A673 (cell line): Measurements from ENCODE around the gene U2SURP. TPM values are rescaled to one million over a fixed set of nuclear protein-coding genes. Genes with fewer than 3 reads are reported as not detected.

Experiments used
- BruUV-seq: library from RNA; stranded (reverse); fragments of 400-500 nt; replicated peaks from 2 replicates; lab custom pipeline; 2021; lab: Mats Ljungman, UMichigan
- CTCF ChIA-PET: fragments of 300-600 bp; sonication (Branson Sonifier 250); formaldehyde crosslinking; loops from one replicate; lab custom pipeline; 2022; ENCODE audit warnings: antibody characterized with exemption; lab: Charles Lee
- POLR2A ChIA-PET: fragments of 300-600 bp; sonication (Branson Sonifier 250); formaldehyde crosslinking; loops from one replicate; lab custom pipeline; 2022; ENCODE audit warnings: antibody characterized with exemption; ENCODE audit not compliant: low non-redundant PET; lab: Charles Lee
- DNase-seq: peaks from one replicate; pipeline ENCODE4 v3.0.0-alpha.2; 2015; ENCODE audit warnings: low spot score
- H3K27ac ChIP-seq: fragments of 200-600 bp; sonication (generic); 2 replicates; pipeline ENCODE4 v1.5.1; 2016; ENCODE audit warnings: mixed run types, low read depth, mild to moderate bottlenecking, mixed read lengths, antibody characterized with exemption, low read length; ENCODE audit not compliant: poor library complexity, severe bottlenecking
- H3K27me3 ChIP-seq: fragments of 200-600 bp; sonication (generic); replicated peaks from 2 replicates; pipeline ENCODE4 v1.6.1; 2017; ENCODE audit warnings: mixed run types, low read depth, mild to moderate bottlenecking, mixed read lengths, antibody characterized with exemption, low read length; ENCODE audit not compliant: insufficient read depth, poor library complexity
- H3K36me3 ChIP-seq: fragments of 200-600 bp; sonication (generic); 2 replicates; pipeline ENCODE4 v1.6.1; 2016; ENCODE audit warnings: mixed run types, mild to moderate bottlenecking, mixed read lengths, antibody characterized with exemption, low read length; ENCODE audit not compliant: insufficient read depth, poor library complexity, severe bottlenecking
- H3K4me1 ChIP-seq: fragments of 200-600 bp; sonication (generic); 2 replicates; pipeline ENCODE4 v1.6.1; 2017; ENCODE audit warnings: mixed run types, mild to moderate bottlenecking, mixed read lengths, antibody characterized with exemption, low read length; ENCODE audit not compliant: insufficient read depth, poor library complexity, severe bottlenecking
- H3K4me3 ChIP-seq: fragments of 200-600 bp; sonication (generic); 2 replicates; pipeline ENCODE4 v1.5.1; 2016; ENCODE audit warnings: low read depth, mixed run types, mild to moderate bottlenecking, mixed read lengths, low read length; ENCODE audit not compliant: poor library complexity, severe bottlenecking
- H3K9me3 ChIP-seq: fragments of 200-600 bp; sonication (generic); 2 replicates; pipeline ENCODE4 v1.6.1; 2016; ENCODE audit warnings: mixed run types, low read depth, mild to moderate bottlenecking, mixed read lengths, antibody characterized with exemption, low read length; ENCODE audit not compliant: poor library complexity, severe bottlenecking
- CTCF ChIP-seq: fragments of 300-800, 200-600 bp; sonication (generic); conservative IDR thresholded peaks from 2 replicates; pipeline ENCODE4 v1.5.1; 2017; ENCODE audit warnings: low read depth, mild to moderate bottlenecking, antibody characterized with exemption, low read length, moderate library complexity, mixed read lengths
- EZH2 ChIP-seq: fragments of 200-600 bp; sonication (generic); IDR thresholded peaks from 2 replicates; pipeline ENCODE4 v1.6.1; 2017; ENCODE audit warnings: borderline replicate concordance, low read depth, mild to moderate bottlenecking, mixed read lengths, antibody characterized with exemption, low read length; ENCODE audit not compliant: poor library complexity, severe bottlenecking
- intact Hi-C: fragments of 100-400 bp; cut with micrococcal nuclease; formaldehyde crosslinking; loops from one replicate; pipeline ENCODE4 v1.10.0; 2022; ENCODE audit not compliant: unreplicated experiment
- total RNA-seq: library from RNA; stranded (reverse); gene quantifications from 2 replicates; pipeline ENCODE4 v1.2.3, GENCODE V29; 2021

The U2SURP gene
- total RNA-seq, 1 experiment from 2014 or later: 165 TPM

- no peak for DNase-seq
- intact Hi-C loops: no loop called here
- no peaks in the 10 kb centered on the region for H3K36me3 ChIP-seq
- BruUV-seq: no TSS peak
- no peak overlapping the region for H3K4me3 ChIP-seq
- no peaks in the 10 kb centered on the region for H3K9me3 ChIP-seq
- H3K27me3 ChIP-seq: no peaks in the 10 kb centered on the region
- H3K27ac ChIP-seq: no peak overlapping the region
- no peaks in the 10 kb centered on the region for H3K4me1 ChIP-seq
- ChIA-PET POLR2A (no interaction called here), CTCF (no interaction called here)
- no peak for TF ChIP-seq CTCF
Measured at GRCh38 chr3:143063018-143063417, 61.6 kb downstream of the U2SURP start.

GRCh38 chr3:143064777-143065176 is 63.4 kb downstream of the U2SURP start:
- CTCF ChIA-PET: no interaction called here
- intact Hi-C loops: no loop called here
- TF ChIP-seq EZH2 (no peak), CTCF (no peak)

GRCh38 chr3:143065364-143065763 is 64.0 kb downstream of the U2SURP start:
- no TSS peak for BruUV-seq
- ChIA-PET POLR2A (no interaction called here), CTCF (no interaction called here)

More at GRCh38 chr3:143064777-143065176, 63.4 kb downstream of the U2SURP start:
- Histone ChIP-seq H3K9me3 (no peaks in the 10 kb centered on the region), H3K36me3 (no peaks in the 10 kb centered on the region), H3K4me3 (no peak overlapping the region), H3K27me3 (no peaks in the 10 kb centered on the region), H3K27ac (no peak overlapping the region), H3K4me1 (no peaks in the 10 kb centered on the region)
- no peak for DNase-seq
- POLR2A ChIA-PET: no interaction called here
- no TSS peak for BruUV-seq

GRCh38 chr3:143066033-143066432 is 64.7 kb downstream of the U2SURP start:
- no peak overlapping the region for H3K4me3 ChIP-seq
- H3K36me3 ChIP-seq: no peaks in the 10 kb centered on the region
- BruUV-seq: no TSS peak
- no peaks in the 10 kb centered on the region for H3K9me3 ChIP-seq
- TF ChIP-seq EZH2 (no peak), CTCF (no peak)
- H3K27ac ChIP-seq: no peak overlapping the region
- no peaks in the 10 kb centered on the region for H3K4me1 ChIP-seq
- ChIA-PET POLR2A (no interaction called here), CTCF (no interaction called here)
- DNase-seq: no peak
- intact Hi-C loops: no loop called here
- no peaks in the 10 kb centered on the region for H3K27me3 ChIP-seq

More at GRCh38 chr3:143065364-143065763, 64.0 kb downstream of the U2SURP start:
- Histone ChIP-seq H3K27ac (no peak overlapping the region), H3K9me3 (no peaks in the 10 kb centered on the region), H3K4me3 (no peak overlapping the region), H3K4me1 (no peaks in the 10 kb centered on the region), H3K27me3 (no peaks in the 10 kb centered on the region), H3K36me3 (no peaks in the 10 kb centered on the region)
- DNase-seq: no peak
- no peak for TF ChIP-seq EZH2
- intact Hi-C loops: no loop called here
